ENCODE data around the gene AHI1.

Gene AHI1

GRCh38 chr6:135426833-135427232 lies 70.7 kb downstream of the AHI1 start:
- no peak for DNase-seq (ENCODE audit: low read depth)
- no peak for TF ChIP-seq CTCF (IDR thresholded peaks at IDR 0.05; ENCODE audit: control insufficient read depth, insufficient read depth, low read depth, low read length, missing control alignments)
- H3K4me3 ChIP-seq (ENCODE audit: control insufficient read depth, low read depth, low read length) = no peak overlapping the region

GRCh38 chr6:135424385-135424784 lies 73.2 kb downstream of the AHI1 start:
- no peak overlapping the region for H3K4me3 ChIP-seq (ENCODE audit: control insufficient read depth, low read depth, low read length)
- TF ChIP-seq CTCF (IDR thresholded peaks at IDR 0.05; ENCODE audit: control insufficient read depth, insufficient read depth, low read depth, low read length, missing control alignments) = no peak
- no peak for DNase-seq (ENCODE audit: low read depth)

GRCh38 chr6:135423649-135424128 lies 73.9 kb downstream of the AHI1 start:
- peak; percentile 65 for TF ChIP-seq CTCF (IDR thresholded peaks at IDR 0.05; ENCODE audit: control insufficient read depth, insufficient read depth, low read depth, low read length, missing control alignments)
- DNase-seq (ENCODE audit: low read depth) = peak; percentile 5
- no peak overlapping the region for H3K4me3 ChIP-seq (ENCODE audit: control insufficient read depth, low read depth, low read length)

GRCh38 chr6:135419162-135419561 lies 78.4 kb downstream of the AHI1 start:
- TF ChIP-seq CTCF (IDR thresholded peaks at IDR 0.05; ENCODE audit: control insufficient read depth, insufficient read depth, low read depth, low read length, missing control alignments) = no peak
- H3K4me3 ChIP-seq (ENCODE audit: control insufficient read depth, low read depth, low read length) = no peak overlapping the region
- DNase-seq (ENCODE audit: low read depth) = peak; percentile 58

- no peak for DNase-seq (ENCODE audit: low read depth)
- no peak for TF ChIP-seq CTCF (IDR thresholded peaks at IDR 0.05; ENCODE audit: control insufficient read depth, insufficient read depth, low read depth, low read length, missing control alignments)
- no peak overlapping the region for H3K4me3 ChIP-seq (ENCODE audit: control insufficient read depth, low read depth, low read length)
Observed at GRCh38 chr6:135418040-135418760, 79.3 kb downstream of the AHI1 start.

GRCh38 chr6:135412761-135413160 lies 84.8 kb downstream of the AHI1 start:
- TF ChIP-seq CTCF (IDR thresholded peaks at IDR 0.05; ENCODE audit: control insufficient read depth, insufficient read depth, low read depth, low read length, missing control alignments) = no peak
- H3K4me3 ChIP-seq (ENCODE audit: control insufficient read depth, low read depth, low read length) = no peak overlapping the region

More at GRCh38 chr6:135412761-135413160, 84.8 kb downstream of the AHI1 start:
- no peak for DNase-seq (ENCODE audit: low read depth)
